ENCODE measurements around the gene KREMEN2. TPM values are rescaled to one million over a fixed set of nuclear protein-coding genes. Genes with fewer than 3 reads are reported as not detected.

Gene KREMEN2
- total and polyA plus RNA-seq, 2 of the 8 experiments (the other 6 are each of a cell fraction or from before 2014, with no cell fraction given) = 6.6 to 7.0 TPM

- Histone ChIP-seq H3K4ac (replicated peaks; ENCODE audit: insufficient read length, low read depth, low read length) (peak overlapping the region; percentile 74), H3K27me3 (replicated peaks in 1 of 4; ENCODE audit: control insufficient read depth in 3 of 4, extremely low read depth in 1 of 4, insufficient read depth in 3 of 4, low read length in 3 of 4) (no peaks in the 10 kb centered on the region; a peak in 1 of 7 replicates), H4K91ac (replicated peaks; ENCODE audit: insufficient read length, low read length) (peak overlapping the region; percentile 93), H3K23me2 (ENCODE audit: low read depth, low read length) (peaks cover 26% of the 10 kb centered on the region), H3K18ac (ENCODE audit: extremely low read depth, low read length) (peak overlapping the region; percentile 98), H2AK5ac (ENCODE audit: low read depth, low read length) (peak overlapping the region; percentile 69; the same call in 1 of the 2 replicates), H4K8ac (ENCODE audit: extremely low read depth, insufficient read depth, low read length) (peak overlapping the region; percentile 58; the same call in 1 of the 2 replicates), H3K79me1 (ENCODE audit: low read depth, low read length) (peaks cover 11% of the 10 kb centered on the region; the same call in 1 of the 2 replicates), H3K56ac (replicated peaks; ENCODE audit: insufficient read length, low read depth, low read length) (no peak overlapping the region), H3K36me3 (ENCODE audit: control insufficient read depth in 2 of 4, insufficient read depth in 4 of 4, low read length in 3 of 4) (peaks cover 6 to 20% (median 12%) of the 10 kb centered on the region in 4 experiments; a peak in 7 of 8 replicates), H2BK5ac (ENCODE audit: low read depth, low read length) (peak overlapping the region; percentile 77; the same call in 1 of the 2 replicates), H3K9ac (replicated peaks in 1 of 4; ENCODE audit: extremely low read depth in 1 of 4, low read depth in 3 of 4, low read length in 3 of 4) (no peak overlapping the region), H3K4me1 (replicated peaks in 1 of 4; ENCODE audit: control insufficient read depth in 3 of 4, insufficient read depth in 4 of 4, low read length in 3 of 4) (peaks cover 14 to 59% (median 48%) of the 10 kb centered on the region in 4 experiments), H3K9me3 (ENCODE audit: insufficient read depth in 2 of 2, low read depth in 1 of 2, low read length in 1 of 2) (no peaks in the 10 kb centered on the region), H3K4me2 (ENCODE audit: insufficient read depth in 1 of 2, low read depth in 2 of 2, low read length in 2 of 2) (peak overlapping the region; percentile 80), H3K79me2 (ENCODE audit: control insufficient read depth in 1 of 2, insufficient read depth in 2 of 2, low read length in 2 of 2) (peaks cover 11 to 28% of the 10 kb centered on the region in 2 experiments), H4K5ac (ENCODE audit: insufficient read length, low read depth, low read length) (no peak overlapping the region), H2BK20ac (ENCODE audit: low read length) (peak overlapping the region; percentile 92; the same call in 1 of the 2 replicates), H3K23ac (ENCODE audit: insufficient read length) (no peak overlapping the region), H4K20me1 (replicated peaks in 1 of 2; ENCODE audit: control insufficient read depth in 1 of 2, insufficient read depth in 2 of 2, low read length in 2 of 2) (peaks cover 16 to 32% of the 10 kb centered on the region in 2 experiments), H3K27ac (ENCODE audit: low read depth, low read length) (no peak overlapping the region), H2AFZ (ENCODE audit: low read length) (no peak overlapping the region), H2BK15ac (ENCODE audit: low read length) (peak overlapping the region; percentile 98), H2BK12ac (ENCODE audit: low read depth, low read length) (peak overlapping the region; percentile 98), H2BK120ac (replicated peaks; ENCODE audit: low read depth, low read length) (peak overlapping the region; percentile 87), H3K4me3 (ENCODE audit: extremely low read depth in 1 of 4, insufficient read depth in 2 of 4, low read depth in 3 of 4, low read length in 4 of 4) (peak overlapping the region in 1 of 4 experiments; percentile 58; a peak in 1 of 8 replicates), H3K14ac (ENCODE audit: insufficient read length) (no peak overlapping the region)
- DNase-seq (ENCODE audit: low read depth in 1 of 2, low spot score in 2 of 2) (no peak), FAIRE-seq (no peak)
- TF ChIP-seq RAD21 (IDR thresholded peaks at IDR 0.05 in 1 of 2, conservative IDR thresholded peaks at IDR 0.05 in 1 of 2; ENCODE audit: low read depth in 2 of 2, low read length in 2 of 2) (peak in 1 of 2 experiments; percentile 30; a peak in 1 of 4 replicates), BCL11A (IDR thresholded peaks at IDR 0.05; ENCODE audit: low read depth in 2 of 2, low read length in 2 of 2) (no peak), POLR2AphosphoS5 (IDR thresholded peaks at IDR 0.05; ENCODE audit: low read depth, low read length) (peak; percentile 79; the same call in 1 of the 2 replicates), POLR2A (IDR thresholded peaks at IDR 0.05; ENCODE audit: control extremely low read depth in 1 of 2, low read depth in 2 of 2, low read length in 2 of 2) (peak in 1 of 2 experiments; percentile 48; a peak in 1 of 3 replicates), CTCF (IDR thresholded peaks at IDR 0.05; ENCODE audit: control extremely low read depth in 1 of 3, insufficient read depth in 1 of 3, low read depth in 1 of 3, low read length in 3 of 3) (peak in 2 of 3 experiments; percentile 2 to 13; a peak in 2 of 4 replicates), MAX (IDR thresholded peaks at IDR 0.05) (peak; percentile 49)
- POLR2A ChIA-PET (ENCODE audit: partially characterized antibody) = interaction anchor here (0.7 to 35.7 kb wide), 14 partner anchors 3 to 116 kb away, joined by 3 to 1808 read pairs (median 4); partner anchors contain the start of genes BICDL2, CLDN6, CLDN9 and HCFC1R1
- CTCF ChIA-PET (ENCODE audit: partially characterized antibody) = interaction anchor here (1.2 to 17.3 kb wide), 6 partner anchors 10 to 30 kb away, joined by 4 to 639 read pairs (median 17); partner anchors contain the start of genes BICDL2, CLDN6, HCFC1R1 and THOC6
- 62% methylated on average over 22 of the region's 27 CpGs; no CpG with 5 or more reads in 1 of the 2 experiments for WGBS, 2 experiments (ENCODE audit: extremely low coverage in 1 of 2, insufficient coverage in 1 of 2, insufficient read length in 1 of 2, insufficient replicate concordance in 2 of 2, low coverage in 1 of 2, low lambda C conversion rate in 2 of 2, missing lambda C conversion rate in 1 of 2)
Observed at GRCh38 chr16:3013491-3013951, 49.4 kb downstream of the KREMEN2 start.
